Activated CD8-positive, alpha-beta memory T cell treated with anti-CD3 and anti-CD28 coated beads for 4 hours (primary cell): ENCODE data around the gene MAP1LC3B.

Experiments
- DNase-seq, 2 donors: peaks; one replicate each; pipeline ENCODE4 v3.0.0-alpha.2; 2020; ENCODE audit warnings: low read depth in 2 of 2

MAP1LC3B gene

GRCh38 chr16:87391950-87392820 is at the start of gene MAP1LC3B:
Gene MAP1LC3B (plus strand): TSS chr16:87392336. CDS start chr16:87392428, 92 bp downstream.
- peak; percentile 92 to 95 for DNase-seq

- no peak for DNase-seq
These were observed 49.6 kb upstream of the MAP1LC3B start for GRCh38 chr16:87342504-87342903.

GRCh38 chr16:87342978-87343752 is 49.0 kb upstream of the MAP1LC3B start:
- no peak for DNase-seq

GRCh38 chr16:87343753-87344050 is 48.4 kb upstream of the MAP1LC3B start:
- DNase-seq = no peak

GRCh38 chr16:87344165-87344930 is 47.8 kb upstream of the MAP1LC3B start:
- DNase-seq = no peak

GRCh38 chr16:87344931-87345631 is 47.1 kb upstream of the MAP1LC3B start:
- peak; percentile 16 to 33 for DNase-seq

- no peak for DNase-seq
These were observed 46.3 kb upstream of the MAP1LC3B start for GRCh38 chr16:87345726-87346424.

- no peak for DNase-seq
These were observed 45.5 kb upstream of the MAP1LC3B start for GRCh38 chr16:87346517-87347060.

- DNase-seq = no peak
These were observed 44.1 kb upstream of the MAP1LC3B start for GRCh38 chr16:87347932-87348615.

GRCh38 chr16:87348616-87349157 is 43.4 kb upstream of the MAP1LC3B start:
- DNase-seq = no peak

- DNase-seq = no peak
These were observed 42.1 kb upstream of the MAP1LC3B start for GRCh38 chr16:87350031-87350430.

GRCh38 chr16:87350681-87351319 is 41.3 kb upstream of the MAP1LC3B start:
- no peak for DNase-seq

- DNase-seq = no peak
These were observed 40.8 kb upstream of the MAP1LC3B start for GRCh38 chr16:87351320-87351698.

GRCh38 chr16:87352818-87353217 is 39.3 kb upstream of the MAP1LC3B start:
- no peak for DNase-seq

- no peak for DNase-seq
These were observed 38.5 kb upstream of the MAP1LC3B start for GRCh38 chr16:87353613-87354012.

- DNase-seq = no peak
These were observed 35.7 kb upstream of the MAP1LC3B start for GRCh38 chr16:87356491-87356853.

GRCh38 chr16:87358250-87358649 is 33.9 kb upstream of the MAP1LC3B start:
- no peak for DNase-seq

- no peak for DNase-seq
These were observed 33.4 kb upstream of the MAP1LC3B start for GRCh38 chr16:87358696-87359095.

GRCh38 chr16:87359121-87359520 is 33.0 kb upstream of the MAP1LC3B start:
- no peak for DNase-seq
